Superior temporal gyrus (tissue), 1 donor: ENCODE measurements around the gene PIGL.

ENCODE experiments used
- DNase-seq: peaks from one replicate; pipeline ENCODE4 v3.0.0-alpha.2; 2016; ENCODE audit errors: extremely low spot score

Gene PIGL

DNA sequence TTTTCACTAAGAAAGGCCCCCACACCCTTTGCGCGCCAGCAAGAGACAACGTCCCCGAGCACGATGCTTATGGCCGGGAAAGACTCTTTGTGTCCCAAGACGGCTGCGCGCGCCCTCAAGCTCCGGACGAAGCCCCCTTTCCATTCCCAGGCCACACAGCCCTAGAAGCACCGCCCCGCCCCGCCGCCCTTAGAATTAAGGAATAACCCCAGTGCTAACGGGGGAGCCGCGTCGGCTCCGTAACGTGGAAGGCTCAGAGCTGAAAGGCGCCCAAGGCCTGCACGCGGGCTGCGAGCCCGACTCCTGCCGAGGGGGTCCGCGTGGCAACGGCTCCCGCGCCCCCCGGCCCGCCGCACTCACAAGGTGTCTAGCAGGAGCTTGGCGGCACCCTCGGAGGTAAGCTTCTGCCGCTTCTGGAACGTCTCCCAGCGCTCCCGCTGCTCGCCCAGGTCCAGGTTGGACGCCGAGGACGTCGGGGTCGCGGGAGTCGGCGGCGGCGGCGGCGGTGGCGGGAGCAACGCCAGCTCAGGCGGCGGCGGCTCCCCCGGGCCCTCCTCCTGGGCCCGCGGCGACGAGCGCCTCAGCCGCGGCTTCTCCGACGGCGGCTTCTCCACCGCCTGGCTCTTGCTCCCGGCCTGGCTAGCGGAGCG is 135.8 kb downstream of the PIGL start:
- no peak for DNase-seq

DNA sequence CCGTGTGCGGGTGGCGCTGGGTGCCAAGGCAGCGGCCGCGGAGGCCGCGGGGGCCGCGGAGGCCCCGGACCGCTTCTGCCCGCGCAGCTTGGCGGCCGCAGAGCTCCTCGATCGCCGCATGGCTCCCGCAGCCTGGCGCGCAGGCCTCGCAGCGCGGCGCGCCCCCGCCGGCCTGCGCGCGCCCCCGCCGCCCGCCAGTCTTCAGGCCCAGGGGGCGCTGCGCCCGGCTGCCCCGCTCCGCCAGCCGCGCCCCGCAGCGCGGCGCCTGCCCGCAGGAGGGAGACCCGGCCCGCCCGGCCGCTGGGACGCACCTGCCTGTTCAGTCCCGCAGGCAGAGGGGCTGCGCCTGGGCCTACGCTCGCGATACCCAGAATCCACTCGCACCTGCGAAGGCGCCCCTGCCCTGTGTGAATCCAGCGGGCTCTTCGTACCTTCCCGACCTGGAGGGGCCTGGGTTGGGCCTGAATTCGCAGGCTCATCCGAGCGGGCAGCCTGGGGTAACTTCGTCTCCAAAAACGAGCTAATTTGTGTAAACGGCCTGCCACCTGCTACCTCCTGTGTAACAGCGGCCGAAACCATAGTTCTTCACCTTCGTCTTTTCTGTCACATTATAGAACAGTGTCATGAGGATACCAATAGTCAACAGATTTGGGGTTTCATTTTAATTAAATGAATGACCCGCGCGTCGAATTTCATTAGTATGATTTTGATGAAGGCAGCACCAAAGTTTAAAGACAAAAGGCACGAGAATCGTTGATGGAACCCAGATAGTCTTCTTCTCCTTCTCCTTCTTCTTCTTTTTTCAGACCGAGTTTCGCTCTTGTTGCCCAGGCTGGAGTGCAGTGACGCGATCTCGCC is 136.5 kb downstream of the PIGL start, which contains the start of gene CENPV:
Gene CENPV, minus strand, starts transcription at position 153 of the 858 bp plus-strand sequence. Its CDS starts 33 bp downstream, at position 120.
- DNase-seq, result no peak

DNA sequence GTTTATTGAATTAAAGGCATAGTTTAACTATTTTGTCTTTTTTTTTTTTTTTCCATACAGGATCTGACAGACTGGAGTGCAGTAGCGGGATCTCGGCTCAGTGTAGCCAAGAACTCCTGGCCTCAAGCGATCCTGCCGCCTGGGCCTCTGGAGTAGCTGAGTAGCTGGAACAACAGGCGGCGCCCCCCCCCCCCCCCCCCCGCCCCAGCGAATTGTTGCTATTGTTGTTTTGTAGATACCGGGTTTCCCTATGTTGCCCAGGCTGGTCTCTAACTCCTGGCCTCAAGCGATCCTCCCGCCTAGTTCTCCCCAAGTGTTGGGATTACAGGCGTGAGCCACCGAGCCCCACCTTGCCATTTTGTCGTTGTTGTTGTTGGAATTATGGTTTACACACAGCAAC is 137.6 kb downstream of the PIGL start:
- no peak for DNase-seq

DNA sequence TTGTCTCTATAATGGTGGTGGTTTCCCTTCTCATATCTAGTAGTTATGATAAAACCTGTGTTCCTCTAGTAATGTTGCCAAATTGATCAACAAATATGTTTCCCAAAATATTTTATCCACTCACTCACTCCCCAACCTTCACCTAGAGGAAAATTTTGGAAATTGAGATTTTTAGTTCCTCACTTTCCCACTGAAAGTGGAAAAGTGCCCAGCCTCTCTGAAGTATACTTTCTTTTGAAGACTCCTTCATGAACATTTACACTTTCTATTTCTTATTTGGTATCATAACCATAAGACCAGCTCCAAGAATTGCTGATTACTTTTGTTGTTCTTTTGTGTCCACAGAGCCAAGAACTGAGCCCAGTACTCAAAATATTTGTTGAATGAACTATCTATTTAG is 141.4 kb downstream of the PIGL start:
- no peak for DNase-seq

DNA sequence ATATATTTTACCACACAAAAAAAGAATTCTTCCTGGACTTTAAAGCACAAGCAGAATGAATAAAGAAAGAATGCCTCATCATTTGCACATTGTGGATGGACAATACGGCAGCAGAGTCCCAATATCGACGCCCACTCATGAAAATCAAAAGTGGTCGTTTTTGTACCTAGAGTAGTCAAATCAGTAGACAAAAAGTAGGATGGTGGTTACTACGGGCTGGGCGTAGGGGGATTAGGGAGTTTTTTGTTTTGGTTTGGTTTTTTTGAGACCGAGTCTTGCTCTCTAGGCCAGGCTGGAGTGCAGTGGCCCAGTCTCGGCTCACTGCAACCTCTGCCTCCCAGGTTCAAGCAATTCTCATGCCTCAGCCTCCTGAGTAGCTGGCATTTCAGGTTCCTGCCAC is 144.9 kb downstream of the PIGL start:
- no peak for DNase-seq

DNA sequence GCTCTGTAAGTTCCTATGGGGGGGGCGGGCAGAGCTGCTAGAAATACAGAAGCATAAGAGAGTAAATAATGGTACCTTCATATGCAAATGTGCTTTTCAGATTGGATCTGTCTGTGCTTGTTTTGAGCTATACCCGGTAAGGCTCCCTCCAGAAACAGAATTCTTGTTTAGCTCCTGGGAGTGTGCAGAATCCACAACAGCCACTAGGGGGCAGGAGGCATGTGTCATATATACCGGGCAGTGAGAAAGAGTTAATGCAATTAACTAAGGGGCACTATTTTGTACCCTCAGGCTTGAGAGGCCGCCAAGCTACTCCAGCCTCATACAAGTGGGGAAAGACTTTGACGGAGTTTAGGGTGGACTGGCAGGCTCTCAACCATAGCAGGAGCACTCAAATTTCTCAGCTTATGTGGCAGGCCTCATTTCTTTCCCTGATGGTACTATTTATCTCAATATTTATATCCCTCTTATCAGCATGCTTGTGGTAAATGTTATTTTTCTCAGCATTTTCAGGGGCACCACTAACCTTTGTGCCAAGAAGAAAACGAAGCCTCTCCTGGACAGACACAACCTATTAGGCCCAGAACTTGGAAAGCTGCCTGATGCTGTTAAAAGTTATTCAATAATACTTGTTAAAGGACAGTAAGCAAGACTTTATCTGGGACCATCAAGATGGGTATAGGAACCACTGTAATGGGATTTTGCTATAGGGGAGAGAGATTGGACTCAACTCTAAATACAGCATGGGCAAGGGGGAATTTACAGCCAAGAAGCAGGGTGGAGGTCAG is 146.9 kb downstream of the PIGL start:
- peak; percentile 95 for DNase-seq

DNA sequence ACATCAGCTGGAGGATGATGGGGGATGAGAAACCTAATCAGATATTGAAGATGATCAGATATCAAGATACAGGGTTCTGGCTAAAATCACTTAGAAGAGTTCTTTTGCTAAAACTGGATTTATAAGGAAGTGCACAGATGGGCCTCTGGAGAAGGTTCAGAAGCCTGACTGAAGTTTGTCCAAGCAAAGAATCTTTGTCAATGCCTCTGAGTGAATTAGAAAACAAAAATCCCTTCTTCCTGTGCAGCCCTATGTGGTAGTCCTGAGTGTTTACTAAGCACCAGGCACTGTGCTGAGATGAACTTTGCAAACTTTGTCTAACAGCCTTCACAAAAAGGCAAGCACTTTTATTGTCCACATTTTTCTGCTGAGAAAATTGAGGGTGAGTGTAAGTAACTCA is 147.6 kb downstream of the PIGL start:
- no peak for DNase-seq

DNA sequence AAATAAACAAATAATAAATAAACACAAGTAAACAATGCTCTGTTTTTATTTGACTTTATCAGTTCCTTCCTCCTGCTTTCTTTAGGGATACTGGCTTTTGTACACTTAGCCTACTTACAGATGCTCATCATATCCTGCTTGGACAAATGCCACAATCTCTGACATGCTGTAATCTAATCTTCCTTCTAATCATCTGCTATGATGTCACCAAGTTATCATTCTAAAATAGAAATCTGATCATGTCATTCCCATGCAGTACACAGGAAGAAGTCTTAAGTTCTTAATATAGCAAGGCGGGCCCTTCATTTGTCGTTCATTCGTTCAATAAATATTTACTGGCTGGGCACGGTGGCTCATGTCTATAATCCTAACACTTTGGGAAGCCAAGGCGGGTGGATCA is 154.7 kb downstream of the PIGL start:
- no peak for DNase-seq

DNA sequence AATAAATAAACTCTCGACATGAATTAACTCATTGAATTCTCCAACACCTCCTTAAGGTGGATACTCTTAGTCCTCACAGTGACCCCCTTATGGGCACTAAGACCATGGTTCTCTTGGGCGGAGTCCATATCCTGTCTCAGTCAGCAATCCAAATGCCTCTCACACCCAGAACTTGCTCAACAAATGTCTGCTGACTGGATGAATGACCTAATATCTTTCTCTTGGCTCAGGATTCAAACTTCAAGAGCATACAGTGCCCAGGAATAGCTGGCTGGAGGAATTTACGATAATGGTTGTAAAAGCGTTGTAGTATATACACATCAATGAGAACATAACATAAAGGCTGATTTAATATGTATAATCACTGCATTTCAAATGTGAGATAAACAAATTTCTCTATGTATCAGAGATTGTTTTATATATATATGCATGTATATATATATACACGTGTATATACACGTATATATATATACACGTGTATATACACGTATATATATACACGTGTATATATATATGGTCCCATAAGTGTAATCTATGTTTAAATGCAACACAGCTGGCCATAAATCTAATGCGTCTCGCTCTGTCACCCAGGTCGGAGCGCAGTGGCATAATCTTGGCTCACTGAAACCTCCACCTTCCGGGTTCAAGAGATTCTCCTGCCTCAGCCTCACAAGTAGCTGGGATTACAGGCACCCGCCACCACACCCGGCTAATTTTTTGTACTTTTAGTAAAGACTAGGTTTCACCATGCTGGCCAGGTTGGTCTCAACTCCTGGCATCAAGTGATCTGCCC is 157.3 kb downstream of the PIGL start:
- DNase-seq, result no peak
